Parathyroid adenoma (tissue), 2 donors: ENCODE data around the gene KCNH1.

Experiments used
- H2AFZ ChIP-seq: fragments of 300-600 bp; sonication (generic); one replicate; pipeline ENCODE4 v1.7.0; 2017; ENCODE audit warnings: antibody characterized with exemption, mild to moderate bottlenecking
- H3K27ac ChIP-seq: fragments of 300-600 bp; sonication (generic); one replicate; pipeline ENCODE4 v1.7.0; 2017
- H3K27me3 ChIP-seq: fragments of 300-600 bp; sonication (generic); one replicate; pipeline ENCODE4 v1.7.0; 2017; ENCODE audit warnings: low read length; ENCODE audit not compliant: control insufficient read depth, insufficient read depth
- H3K36me3 ChIP-seq: fragments of 300-600 bp; sonication (generic); one replicate; pipeline ENCODE4 v1.7.0; 2017; ENCODE audit warnings: low read length; ENCODE audit not compliant: control insufficient read depth, insufficient read depth
- H3K4me1 ChIP-seq: fragments of 300-600 bp; sonication (generic); one replicate; pipeline ENCODE4 v1.7.0; 2017; ENCODE audit warnings: control low read depth
- H3K4me2 ChIP-seq: fragments of 300-600 bp; sonication (generic); one replicate; pipeline ENCODE4 v1.7.0; 2017; ENCODE audit warnings: low read length
- H3K4me3 ChIP-seq: fragments of 300-600 bp; sonication (generic); one replicate; pipeline ENCODE4 v1.7.0; 2017; ENCODE audit warnings: low read depth, low read length
- H3K79me2 ChIP-seq: fragments of 300-600 bp; sonication (generic); one replicate; pipeline ENCODE4 v1.7.0; 2017; ENCODE audit warnings: control low read depth
- H3K9ac ChIP-seq: fragments of 300-600 bp; sonication (generic); one replicate; pipeline ENCODE4 v1.7.0; 2017; ENCODE audit warnings: mild to moderate bottlenecking
- H3K9me3 ChIP-seq: fragments of 300-600 bp; sonication (generic); one replicate; pipeline ENCODE4 v1.7.0; 2017; ENCODE audit warnings: low read length; ENCODE audit not compliant: control insufficient read depth
- TF ChIP-seq, protein P1 (sequence below): fragments of 300-600 bp; sonication (generic); IDR thresholded peaks from one replicate; pipeline ENCODE4 v1.7.0; 2017; ENCODE audit warnings: antibody characterized with exemption, mild to moderate bottlenecking
- donor health status: primary hyperparathyroidism.

KCNH1 gene

DNA sequence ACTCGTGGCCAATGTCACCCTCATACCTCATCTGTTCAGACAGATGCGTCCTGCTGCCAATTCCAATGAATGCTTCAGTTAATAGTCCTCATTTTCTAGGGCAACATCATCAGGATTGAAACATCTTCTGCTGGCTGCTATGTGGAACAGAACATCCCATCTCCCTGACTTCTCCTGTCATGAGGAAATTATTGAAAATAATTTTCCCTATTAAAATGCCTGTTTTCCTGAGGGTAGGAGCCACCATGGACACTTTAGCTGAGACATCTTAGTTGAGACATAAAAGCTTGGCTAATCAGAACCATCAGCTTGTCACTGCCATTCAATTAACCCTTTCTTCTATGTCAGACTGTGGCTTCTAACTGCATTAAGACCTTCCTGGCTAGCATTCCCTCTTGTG, 409.2 kb downstream of the KCNH1 start:
- Histone ChIP-seq H3K36me3 (no peaks in the 10 kb centered on the region), H3K27me3 (no peaks in the 10 kb centered on the region), H3K9me3 (no peaks in the 10 kb centered on the region), H3K4me3 (no peak overlapping the region), H2AFZ (no peak overlapping the region), H3K9ac (no peak overlapping the region), H3K79me2 (no peaks in the 10 kb centered on the region), H3K4me2 (no peak overlapping the region), H3K4me1 (no peaks in the 10 kb centered on the region), H3K27ac (no peak overlapping the region)
- TF ChIP-seq, protein P1, sequence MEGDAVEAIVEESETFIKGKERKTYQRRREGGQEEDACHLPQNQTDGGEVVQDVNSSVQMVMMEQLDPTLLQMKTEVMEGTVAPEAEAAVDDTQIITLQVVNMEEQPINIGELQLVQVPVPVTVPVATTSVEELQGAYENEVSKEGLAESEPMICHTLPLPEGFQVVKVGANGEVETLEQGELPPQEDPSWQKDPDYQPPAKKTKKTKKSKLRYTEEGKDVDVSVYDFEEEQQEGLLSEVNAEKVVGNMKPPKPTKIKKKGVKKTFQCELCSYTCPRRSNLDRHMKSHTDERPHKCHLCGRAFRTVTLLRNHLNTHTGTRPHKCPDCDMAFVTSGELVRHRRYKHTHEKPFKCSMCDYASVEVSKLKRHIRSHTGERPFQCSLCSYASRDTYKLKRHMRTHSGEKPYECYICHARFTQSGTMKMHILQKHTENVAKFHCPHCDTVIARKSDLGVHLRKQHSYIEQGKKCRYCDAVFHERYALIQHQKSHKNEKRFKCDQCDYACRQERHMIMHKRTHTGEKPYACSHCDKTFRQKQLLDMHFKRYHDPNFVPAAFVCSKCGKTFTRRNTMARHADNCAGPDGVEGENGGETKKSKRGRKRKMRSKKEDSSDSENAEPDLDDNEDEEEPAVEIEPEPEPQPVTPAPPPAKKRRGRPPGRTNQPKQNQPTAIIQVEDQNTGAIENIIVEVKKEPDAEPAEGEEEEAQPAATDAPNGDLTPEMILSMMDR = no peak

DNA sequence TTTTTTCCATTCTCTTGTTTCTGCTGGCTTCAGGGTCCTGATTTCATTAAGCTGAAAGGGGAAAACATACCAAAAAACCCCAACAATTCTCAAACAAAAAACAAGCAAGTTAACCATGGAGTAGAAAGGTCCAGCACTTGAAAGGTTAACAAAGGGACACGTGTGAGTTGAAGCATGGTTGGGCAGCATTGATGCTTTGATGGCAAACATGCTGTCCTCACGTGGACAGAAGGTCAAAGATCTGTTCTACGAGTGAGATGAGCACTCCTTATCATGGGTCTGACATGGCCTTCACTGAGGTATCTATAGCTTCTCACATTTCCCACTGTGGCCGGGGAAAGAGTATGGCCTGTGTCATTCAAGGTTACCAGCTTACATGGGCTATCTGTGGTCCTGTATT, 410.3 kb downstream of the KCNH1 start:
- no peak overlapping the region for H3K4me3 ChIP-seq
- H3K9ac ChIP-seq = no peak overlapping the region
- H3K4me2 ChIP-seq = no peak overlapping the region
- TF ChIP-seq, protein P1 = no peak
- no peak overlapping the region for H2AFZ ChIP-seq
- no peak overlapping the region for H3K27ac ChIP-seq
- H3K4me1 ChIP-seq = no peaks in the 10 kb centered on the region
- H3K9me3 ChIP-seq = no peaks in the 10 kb centered on the region
- H3K27me3 ChIP-seq = no peaks in the 10 kb centered on the region
- H3K36me3 ChIP-seq = no peaks in the 10 kb centered on the region
- H3K79me2 ChIP-seq = no peaks in the 10 kb centered on the region

DNA sequence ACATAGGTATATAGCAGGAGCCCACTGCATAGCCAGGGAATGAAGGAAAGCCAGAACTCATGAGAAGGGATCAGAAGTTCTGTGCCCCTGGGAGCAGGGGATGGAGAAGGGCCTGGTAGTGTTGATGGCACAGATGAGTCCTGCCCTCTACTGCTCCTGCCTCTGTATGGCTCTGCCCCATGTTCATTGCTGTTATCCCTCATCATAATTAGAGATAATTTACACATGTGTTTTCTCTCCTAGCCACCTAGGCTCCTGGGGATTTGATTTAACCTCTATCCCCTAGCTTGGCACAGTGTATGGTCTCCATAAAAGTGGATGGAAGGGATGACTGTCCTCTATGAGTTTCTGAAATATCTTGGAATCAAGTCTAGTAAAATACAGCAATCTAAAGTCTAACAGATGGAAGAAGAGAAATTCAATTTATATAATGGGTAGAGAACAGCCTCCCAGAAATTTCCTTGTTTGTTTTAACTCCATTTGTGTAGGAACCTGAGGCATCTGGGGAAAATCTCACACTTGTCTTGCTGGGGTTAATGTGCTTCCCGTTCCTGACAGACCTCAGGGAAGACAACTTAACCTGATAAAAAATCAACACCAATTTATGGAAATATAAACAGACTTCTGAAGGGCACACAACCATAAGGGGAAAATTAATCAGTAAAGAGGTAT, 411.4 kb downstream of the KCNH1 start:
- H3K4me2 ChIP-seq = no peak overlapping the region
- H2AFZ ChIP-seq = no peak overlapping the region
- H3K27ac ChIP-seq = no peak overlapping the region
- no peaks in the 10 kb centered on the region for H3K9me3 ChIP-seq
- TF ChIP-seq, protein P1 = no peak
- no peaks in the 10 kb centered on the region for H3K27me3 ChIP-seq
- H3K4me3 ChIP-seq = no peak overlapping the region
- H3K9ac ChIP-seq = no peak overlapping the region
- H3K36me3 ChIP-seq = no peaks in the 10 kb centered on the region
- H3K4me1 ChIP-seq = no peaks in the 10 kb centered on the region
- H3K79me2 ChIP-seq = no peaks in the 10 kb centered on the region

DNA sequence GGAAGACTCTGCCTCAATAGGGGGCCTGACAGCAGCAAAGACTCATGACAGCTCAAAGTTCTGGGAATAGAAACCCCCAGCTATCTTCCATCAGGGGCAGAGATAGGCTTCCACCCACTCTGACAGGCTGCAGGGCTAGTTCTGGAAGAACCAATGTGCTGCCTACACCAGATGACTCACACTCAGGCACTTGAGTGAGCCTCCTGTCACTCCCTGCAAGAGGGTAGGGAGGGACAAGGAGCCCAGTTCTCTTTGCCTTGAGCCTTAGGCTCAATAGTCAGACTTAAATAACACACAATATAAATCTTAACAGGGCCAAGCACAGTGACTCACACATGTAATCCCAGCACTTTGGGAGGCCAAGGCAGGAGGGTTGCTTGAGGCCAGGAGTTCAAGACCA, 418.9 kb downstream of the KCNH1 start:
- Histone ChIP-seq H3K27me3 (no peaks in the 10 kb centered on the region), H3K27ac (no peak overlapping the region), H3K4me1 (no peaks in the 10 kb centered on the region), H3K4me2 (no peak overlapping the region), H2AFZ (no peak overlapping the region), H3K36me3 (no peaks in the 10 kb centered on the region), H3K9ac (no peak overlapping the region), H3K9me3 (no peaks in the 10 kb centered on the region), H3K79me2 (no peaks in the 10 kb centered on the region), H3K4me3 (no peak overlapping the region)
- TF ChIP-seq, protein P1 = no peak
